HL-60/S4 treated with retinoic acid at 250 ng/mL for 4 days and 3 days (cell line): ENCODE measurements around the gene DCAF6.

ENCODE experiments used
- in situ Hi-C: fragments of 300-500 bp; cut with MboI; formaldehyde crosslinking; loops from 2 replicates; pipeline ENCODE4 v1.7.0; 2022; ENCODE audit warnings: low sequenced_read_pairs

Gene DCAF6

DNA sequence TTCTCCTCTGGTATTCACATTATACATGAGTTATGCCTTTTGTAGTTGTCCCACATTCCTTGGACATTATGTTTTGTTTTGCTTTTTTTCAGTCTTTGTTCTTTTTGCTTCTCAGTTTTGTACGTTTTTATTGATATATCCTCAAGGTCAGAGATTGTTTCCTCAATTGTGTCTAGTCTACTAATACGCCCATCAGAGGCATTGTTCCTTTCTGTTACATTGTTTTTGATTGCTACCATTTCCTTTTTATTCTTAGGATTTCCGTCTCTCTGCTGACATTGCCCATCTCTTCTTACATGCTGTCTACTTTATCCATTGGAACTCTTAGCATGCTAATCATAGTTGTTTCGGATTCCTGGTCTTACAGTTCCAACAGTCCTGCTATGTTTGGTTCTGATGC lies 28.2 kb downstream of the DCAF6 start:
- in situ Hi-C loops = no loop called here

DNA sequence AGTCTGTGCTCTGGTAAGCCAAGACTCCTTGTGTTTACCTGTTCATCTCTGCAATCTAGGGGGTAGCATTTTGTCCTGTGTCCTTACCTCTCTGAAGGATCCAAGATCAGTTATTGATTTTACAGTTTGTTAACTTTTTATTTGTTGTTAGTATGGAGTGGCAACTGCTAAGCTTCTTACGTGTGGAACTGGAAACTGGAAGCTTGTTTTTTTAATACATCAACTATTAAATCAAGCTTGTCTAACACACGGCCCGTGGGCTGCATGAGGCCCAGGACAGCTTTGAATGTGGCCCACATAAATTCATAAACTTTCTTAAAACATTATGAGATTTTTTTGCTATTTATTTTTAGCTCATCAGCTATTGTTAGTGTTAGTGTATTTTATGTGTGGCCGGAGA lies 29.6 kb downstream of the DCAF6 start:
- in situ Hi-C loops = no loop called here

DNA sequence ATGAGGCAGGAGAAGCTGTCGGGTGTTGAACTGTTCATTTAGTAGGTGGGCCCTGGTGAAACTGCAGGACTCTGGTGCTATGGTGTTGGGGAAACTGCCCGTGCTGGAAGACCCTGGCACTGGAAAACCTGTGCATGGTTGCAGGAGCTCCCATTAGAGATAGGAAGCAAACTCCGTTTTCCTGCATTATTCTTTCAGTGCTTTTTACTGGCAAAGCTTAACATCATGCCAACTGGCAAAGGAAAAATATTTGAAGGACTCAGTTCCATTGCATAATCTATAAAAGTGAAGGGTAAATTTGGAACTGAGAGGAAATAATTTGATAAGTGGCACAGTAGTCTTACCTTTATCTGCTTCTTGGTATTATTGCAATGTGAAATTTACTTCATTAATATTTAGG lies 32.1 kb downstream of the DCAF6 start:
- in situ Hi-C loops = no loop called here

DNA sequence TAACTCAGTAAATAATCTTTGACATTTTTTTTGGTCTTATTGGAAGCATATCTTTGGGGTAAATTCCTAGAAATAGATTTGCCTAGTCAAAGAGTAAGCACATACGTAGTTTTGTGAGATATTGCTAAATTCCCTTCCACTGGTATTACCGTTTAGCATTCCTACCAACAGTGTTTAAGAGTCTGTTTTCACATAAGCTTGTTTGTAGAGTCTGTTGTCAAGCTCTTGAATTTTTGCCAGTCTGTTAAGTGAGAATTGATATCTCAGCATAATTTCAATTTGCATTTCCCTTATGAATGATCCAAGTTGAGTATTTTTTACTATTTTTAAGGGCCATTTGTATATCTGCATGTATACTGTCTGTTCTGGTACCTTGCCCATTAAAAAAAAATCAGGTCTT lies 37.3 kb downstream of the DCAF6 start:
- in situ Hi-C loops = no loop called here

- in situ Hi-C loops = no loop called here
These were observed 38.2 kb downstream of the DCAF6 start for GRCh38 chr1:167974698-167975097.

- in situ Hi-C loops = no loop called here
These were observed 40.8 kb downstream of the DCAF6 start for GRCh38 chr1:167977245-167977644.

DNA sequence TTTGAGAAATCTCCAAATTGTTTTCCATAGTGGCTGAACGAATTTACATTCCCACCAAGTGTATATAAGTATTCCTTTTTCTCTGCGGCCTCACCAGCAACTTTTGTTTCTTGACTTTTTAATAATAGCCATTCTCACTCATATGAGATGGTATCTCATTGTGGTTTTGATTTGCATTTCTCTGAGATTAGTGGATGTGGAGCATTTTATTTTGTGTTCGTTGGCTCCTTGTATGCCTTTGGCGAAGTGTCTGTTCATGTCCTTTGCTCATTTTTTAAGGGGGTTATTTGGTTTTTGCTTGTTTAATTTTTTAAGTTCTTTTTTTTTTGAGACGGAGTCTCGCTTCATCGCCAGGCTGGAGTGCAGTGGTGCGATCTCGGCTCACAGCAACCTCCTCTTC lies 45.5 kb downstream of the DCAF6 start:
- in situ Hi-C loops = no loop called here

- in situ Hi-C loops = no loop called here
These were observed 47.4 kb downstream of the DCAF6 start for GRCh38 chr1:167983797-167984420.

- in situ Hi-C loops = no loop called here
These were observed 48.5 kb downstream of the DCAF6 start for GRCh38 chr1:167984886-167985489.

DNA sequence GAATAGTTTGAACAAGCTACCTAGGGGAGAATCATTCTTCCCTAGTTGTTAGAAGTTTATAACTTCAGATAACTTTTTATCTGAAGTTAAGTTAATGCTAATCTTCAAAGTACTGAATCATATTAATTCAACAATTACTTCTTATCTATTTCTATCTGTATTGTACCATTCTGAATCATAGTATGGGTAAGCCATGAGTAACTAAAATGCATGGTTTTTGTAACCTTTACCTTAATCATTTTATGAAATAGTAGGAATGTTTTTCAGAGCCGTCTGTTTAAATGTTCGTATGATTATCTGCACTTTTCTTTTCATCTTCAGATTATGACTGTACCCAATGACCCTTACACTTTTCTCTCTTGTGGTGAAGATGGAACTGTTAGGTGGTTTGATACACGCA lies 50.7 kb downstream of the DCAF6 start:
- in situ Hi-C loops = no loop called here

DNA sequence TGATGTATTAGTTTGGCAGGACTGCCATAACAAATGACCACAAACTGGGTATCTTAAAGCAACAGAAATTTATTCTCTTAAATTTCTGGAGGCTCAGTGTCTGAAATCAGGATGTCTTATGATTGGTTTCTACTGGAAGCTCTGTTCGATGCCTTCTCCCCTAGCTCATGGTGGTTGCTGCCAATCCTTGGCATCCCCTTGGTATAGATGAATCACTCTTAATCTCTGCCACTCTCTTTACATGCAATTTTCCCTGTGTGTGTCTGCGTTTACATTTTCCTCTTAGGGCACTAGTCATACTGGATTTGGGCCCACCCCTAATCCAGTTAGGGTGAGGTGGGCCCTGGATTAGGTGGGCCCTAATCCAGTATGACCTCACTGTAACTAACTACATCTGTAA lies 55.1 kb downstream of the DCAF6 start:
- in situ Hi-C loops = no loop called here

- in situ Hi-C loops = no loop called here
These were observed 57.2 kb downstream of the DCAF6 start for GRCh38 chr1:167993720-167994119.

DNA sequence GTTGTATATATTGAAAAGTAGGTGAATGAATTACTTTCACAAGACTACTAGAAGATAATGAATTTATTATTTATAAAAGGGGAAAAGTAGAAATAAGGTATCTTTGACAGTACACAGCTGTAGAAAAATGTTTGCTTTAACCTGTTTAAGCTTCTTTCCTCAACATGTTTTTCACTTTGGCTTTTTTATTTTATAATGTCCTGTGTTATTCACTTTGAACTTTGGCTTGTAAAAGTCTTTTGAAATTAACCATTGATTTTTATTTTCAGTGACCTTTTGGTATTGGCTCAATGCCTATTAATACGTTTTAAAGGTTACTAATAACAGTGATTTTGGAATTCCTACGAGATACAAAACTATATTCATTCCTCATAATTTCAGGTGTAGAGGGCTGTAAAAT lies 58.1 kb downstream of the DCAF6 start:
- in situ Hi-C loops = no loop called here

- in situ Hi-C loops = no loop called here
These were observed 58.6 kb downstream of the DCAF6 start for GRCh38 chr1:167995038-167995437.

DNA sequence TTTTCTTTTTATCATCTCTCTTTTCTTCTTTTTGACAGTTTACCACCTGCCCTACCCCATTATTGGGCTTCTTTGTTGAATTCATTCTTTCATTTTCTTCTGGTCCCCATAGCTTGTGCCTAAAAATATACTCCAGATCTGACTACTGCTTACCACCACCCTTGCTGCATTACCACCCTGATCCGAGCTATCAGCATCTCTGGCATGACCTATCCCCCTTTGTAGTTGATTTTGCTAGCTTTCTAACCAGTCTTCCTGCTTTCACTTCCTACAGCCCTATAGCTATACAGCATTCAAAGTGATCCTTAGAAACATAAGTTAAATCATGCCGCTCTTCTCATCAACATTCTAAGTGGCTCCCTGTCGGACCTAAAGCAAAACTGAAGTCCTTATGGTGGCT lies 59.8 kb downstream of the DCAF6 start:
- in situ Hi-C loops = no loop called here

GRCh38 chr1:167997037-167997575 lies 60.6 kb downstream of the DCAF6 start:
- in situ Hi-C loops = no loop called here

DNA sequence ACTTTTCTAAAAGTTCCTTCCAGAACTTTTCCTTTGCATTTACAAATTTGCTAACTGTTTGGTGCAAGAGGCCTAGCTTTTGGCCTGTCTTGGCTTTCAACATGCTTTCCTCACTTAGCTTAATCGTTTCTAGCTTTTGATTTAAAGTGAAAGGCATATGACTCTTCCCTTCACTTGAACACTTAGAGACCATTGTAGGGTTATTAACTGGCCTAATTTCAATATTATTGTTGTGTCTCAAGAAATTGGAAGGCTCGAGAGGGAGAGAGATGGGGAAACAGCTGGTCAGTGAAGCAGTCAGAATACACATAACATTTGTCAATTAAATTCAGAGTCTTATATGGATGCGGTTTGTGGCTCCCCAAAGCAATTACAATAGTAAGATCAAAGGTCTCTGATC lies 63.4 kb downstream of the DCAF6 start:
- in situ Hi-C loops = no loop called here

GRCh38 chr1:168000656-168001055 lies 64.2 kb downstream of the DCAF6 start:
- in situ Hi-C loops = no loop called here

- in situ Hi-C loops = no loop called here
These were observed 64.7 kb downstream of the DCAF6 start for GRCh38 chr1:168001213-168001612.

DNA sequence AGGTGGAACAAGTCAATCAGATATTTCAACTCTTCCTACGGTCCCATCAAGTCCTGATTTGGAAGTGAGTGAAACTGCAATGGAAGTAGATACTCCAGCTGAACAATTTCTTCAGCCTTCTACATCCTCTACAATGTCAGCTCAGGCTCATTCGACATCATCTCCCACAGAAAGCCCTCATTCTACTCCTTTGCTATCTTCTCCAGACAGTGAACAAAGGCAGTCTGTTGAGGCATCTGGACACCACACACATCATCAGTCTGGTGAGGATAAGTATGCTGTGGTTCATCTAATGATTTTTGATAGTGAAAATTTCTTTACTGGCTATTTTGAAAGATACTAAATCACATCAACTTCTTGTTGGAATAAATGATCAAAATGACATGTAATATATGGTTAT lies 68.0 kb downstream of the DCAF6 start:
- in situ Hi-C loops = no loop called here

DNA sequence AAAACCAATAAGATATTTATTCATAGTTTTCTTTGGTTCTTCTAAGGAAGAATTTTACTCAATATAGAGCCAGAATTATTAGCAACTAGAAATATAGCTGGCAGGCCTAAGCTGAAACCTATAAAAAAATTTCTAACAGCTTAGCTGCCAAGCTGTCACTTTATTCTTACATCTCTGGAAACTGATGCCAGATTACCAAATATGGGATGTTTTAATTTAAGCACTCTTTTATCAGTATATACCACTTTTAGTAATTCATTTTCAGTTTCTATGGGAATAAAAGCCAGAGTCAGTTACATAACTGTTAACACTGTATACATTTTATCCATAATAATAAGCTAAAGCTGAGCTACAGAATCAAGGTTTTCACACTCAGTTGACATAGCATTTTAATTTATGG lies 69.0 kb downstream of the DCAF6 start:
- in situ Hi-C loops = no loop called here

GRCh38 chr1:168007691-168008090 lies 71.2 kb downstream of the DCAF6 start:
- in situ Hi-C loops = no loop called here

GRCh38 chr1:168008595-168008994 lies 72.1 kb downstream of the DCAF6 start:
- in situ Hi-C loops = no loop called here
